HCT116 (cell line): ENCODE results near the gene CCDC3. TPM values are rescaled to one million over a fixed set of nuclear protein-coding genes. Genes with fewer than 3 reads are reported as not detected.

ENCODE experiments used
- ATAC-seq: fragments of 200-7000 bp; cut with Tn5 transposase; 2 replicates; pipeline ENCODE4 v1.9.1; 2020; ENCODE audit warnings: mild to moderate bottlenecking, moderate library complexity
- BruUV-seq: library from RNA; stranded (reverse); fragments of 400-500 nt; replicated peaks from 2 replicates; lab custom pipeline; 2021; lab: Mats Ljungman, UMichigan
- CTCF ChIA-PET: fragments of 300-600 bp; sonication (Branson Sonifier 250); formaldehyde crosslinking; loops from one replicate; lab custom pipeline; 2021; ENCODE audit warnings: antibody characterized with exemption; lab: Charles Lee
- POLR2A ChIA-PET: fragments of 300-600, 350-600 bp; sonication (Branson Sonifier 250); formaldehyde crosslinking; loops from one replicate; lab custom pipeline; 2021; ENCODE audit warnings: antibody characterized with exemption; lab: Charles Lee
- RAD21 ChIA-PET, 2 experiments: fragments of 300-600 bp; sonication (Branson Sonifier 250); formaldehyde crosslinking; loops; one replicate each; lab custom pipeline; 2023; ENCODE audit warnings: low total read pairs in 2 of 2; ENCODE audit not compliant: uncharacterized antibody in 2 of 2, unreplicated experiment in 2 of 2, low non-redundant PET in 1 of 2; lab: Charles Lee
- DNase-seq: peaks from one replicate; pipeline ENCODE4 v3.0.0-alpha.2; 2010; ENCODE audit warnings: low read depth, low spot score
- H2AFZ ChIP-seq: fragments of 200-600 bp; shearing (Covaris generic), sonication (generic); 2 replicates; pipeline ENCODE4 v1.6.1; 2017; ENCODE audit warnings: low read depth, mixed run types, mixed read lengths, antibody characterized with exemption, low read length; ENCODE audit not compliant: poor library complexity, severe bottlenecking
- H3K27ac ChIP-seq: 2 replicates; pipeline ENCODE4 v1.5.1; 2012; ENCODE audit warnings: low read depth, low read length
- H3K27me3 ChIP-seq: fragments of 200-600 bp; sonication (generic); 2 replicates; pipeline ENCODE4 v1.6.1; 2016; ENCODE audit warnings: mixed run types, low read length, mixed read lengths; ENCODE audit not compliant: insufficient read depth
- H3K36me3 ChIP-seq, 2 experiments: fragments of 200-500 bp in 1 of 2; fragments of 200-600 bp in 1 of 2; sonication (Bioruptor generic) in 1 of 2; sonication (generic) in 1 of 2; 2 replicates each; pipeline versions ENCODE4 v1.5.1 to v1.6.1; 2014 to 2016; ENCODE audit warnings: low read length in 2 of 2, inconsistent platforms in 1 of 2, mixed read lengths in 1 of 2, mixed run types in 1 of 2; ENCODE audit not compliant: insufficient read depth in 2 of 2, control insufficient read depth in 1 of 2
- H3K4me1 ChIP-seq, 2 experiments: fragments of 200-600 bp in 1 of 2; sonication (generic) in 1 of 2; 2 replicates each; pipeline versions ENCODE4 v1.5.1 to v1.6.1; 2012 to 2017; ENCODE audit warnings: low read length in 2 of 2, inconsistent platforms in 1 of 2, mild to moderate bottlenecking in 1 of 2, mixed read lengths in 1 of 2, mixed run types in 1 of 2, moderate library complexity in 1 of 2; ENCODE audit not compliant: insufficient read depth in 2 of 2, control insufficient read depth in 1 of 2
- H3K4me2 ChIP-seq: fragments of 200-600 bp; sonication (generic); 2 replicates; pipeline ENCODE4 v1.6.1; 2017; ENCODE audit warnings: mixed run types, low read length, mixed read lengths
- H3K4me3 ChIP-seq, 2 experiments: fragments of 200-600 bp in 1 of 2; sonication (generic) in 1 of 2; replicated peaks in 1 of 2; 2 replicates each; pipeline ENCODE4 v1.5.1; 2011 to 2016; ENCODE audit warnings: low read length in 2 of 2, control low read depth in 1 of 2, low read depth in 1 of 2, mild to moderate bottlenecking in 1 of 2, mixed read lengths in 1 of 2, mixed run types in 1 of 2
- H3K79me2 ChIP-seq: fragments of 200-600 bp; sonication (generic); 2 replicates; pipeline ENCODE4 v1.6.1; 2017; ENCODE audit warnings: mild to moderate bottlenecking, mixed run types, low read length, moderate library complexity, mixed read lengths; ENCODE audit not compliant: insufficient read depth
- H3K9ac ChIP-seq: fragments of 200-600 bp; sonication (generic); 2 replicates; pipeline ENCODE4 v1.6.1; 2016; ENCODE audit warnings: low read length, mixed read lengths
- H3K9me2 ChIP-seq: fragments of 200-600 bp; sonication (generic), shearing (Covaris generic); 2 replicates; pipeline ENCODE4 v1.6.1; 2017; ENCODE audit warnings: mixed run types, mild to moderate bottlenecking, moderate library complexity; ENCODE audit not compliant: insufficient read depth
- H3K9me3 ChIP-seq, 2 experiments: fragments of 200-500 bp in 1 of 2; fragments of 200-600 bp in 1 of 2; sonication (Bioruptor generic) in 1 of 2; sonication (generic) in 1 of 2; 2 replicates each; pipeline ENCODE4 v1.6.1; 2014 to 2017; ENCODE audit warnings: low read length in 2 of 2, mixed read lengths in 2 of 2, inconsistent platforms in 1 of 2, low read depth in 1 of 2, mild to moderate bottlenecking in 1 of 2, mixed run types in 1 of 2, moderate library complexity in 1 of 2; ENCODE audit not compliant: control insufficient read depth in 1 of 2, insufficient read depth in 1 of 2
- H4K20me1 ChIP-seq: fragments of 200-600 bp; sonication (generic), shearing (Covaris generic); 2 replicates; pipeline ENCODE4 v1.6.1; 2017; ENCODE audit warnings: mixed run types, mild to moderate bottlenecking, moderate library complexity; ENCODE audit not compliant: insufficient read depth
- EGR1 ChIP-seq: IDR thresholded peaks from 2 replicates; pipeline ENCODE4 v1.6.1; 2012; ENCODE audit warnings: low read depth
- EZH2 ChIP-seq: fragments of 200-600 bp; sonication (generic); IDR thresholded peaks from 2 replicates; pipeline ENCODE4 v1.6.1; 2017; ENCODE audit warnings: antibody characterized with exemption, mixed run types
- EZH2phosphoT487 ChIP-seq: fragments of 200-600 bp; IDR thresholded peaks from 2 replicates; pipeline ENCODE4 v1.6.1; 2018; ENCODE audit warnings: antibody characterized with exemption, borderline replicate concordance
- POLR2A ChIP-seq: IDR thresholded peaks from 2 replicates; pipeline ENCODE4 v1.7.0; 2011; ENCODE audit warnings: borderline replicate concordance; ENCODE audit not compliant: insufficient read depth, insufficient read length; ENCODE audit errors: extremely low read depth
- POLR2AphosphoS5 ChIP-seq: IDR thresholded peaks from 2 replicates; pipeline ENCODE4 v1.6.1; 2011; ENCODE audit warnings: mild to moderate bottlenecking, low read depth, low read length, moderate library complexity
- SIN3A ChIP-seq: IDR thresholded peaks from 2 replicates; pipeline ENCODE4 v1.6.1; 2012; ENCODE audit warnings: low read depth
- YY1 ChIP-seq: IDR thresholded peaks from 2 replicates; pipeline ENCODE4 v1.6.1; 2011; ENCODE audit warnings: low read length, low read depth, moderate library complexity, mild to moderate bottlenecking; ENCODE audit not compliant: insufficient replicate concordance; ENCODE audit errors: extremely low read depth
- ZFX ChIP-seq: fragments of 450-650 bp; IDR thresholded peaks from 2 replicates; pipeline ENCODE4 v1.6.1; 2017
- intact Hi-C: fragments of 100-400 bp; cut with micrococcal nuclease; formaldehyde crosslinking; loops from 2 replicates; pipeline ENCODE4 v1.10.0; 2022
- total RNA-seq: library from RNA; stranded (reverse); gene quantifications from one replicate; pipeline ENCODE4 v1.2.1, GENCODE V29; 2021; ENCODE audit not compliant: unreplicated experiment
- TF ChIP-seq, protein P1 (sequence below): IDR thresholded peaks from 2 replicates; pipeline ENCODE4 v1.6.1; 2012; ENCODE audit warnings: low read depth
- TF ChIP-seq, protein P2 (sequence below): IDR thresholded peaks from 2 replicates; pipeline ENCODE4 v1.6.1; 2011; ENCODE audit warnings: mild to moderate bottlenecking, low read length, moderate library complexity; ENCODE audit not compliant: insufficient replicate concordance; ENCODE audit errors: extremely low read depth

Gene CCDC3
- total RNA-seq, 1 experiment from 2014 or later: 10.5 TPM

DNA sequence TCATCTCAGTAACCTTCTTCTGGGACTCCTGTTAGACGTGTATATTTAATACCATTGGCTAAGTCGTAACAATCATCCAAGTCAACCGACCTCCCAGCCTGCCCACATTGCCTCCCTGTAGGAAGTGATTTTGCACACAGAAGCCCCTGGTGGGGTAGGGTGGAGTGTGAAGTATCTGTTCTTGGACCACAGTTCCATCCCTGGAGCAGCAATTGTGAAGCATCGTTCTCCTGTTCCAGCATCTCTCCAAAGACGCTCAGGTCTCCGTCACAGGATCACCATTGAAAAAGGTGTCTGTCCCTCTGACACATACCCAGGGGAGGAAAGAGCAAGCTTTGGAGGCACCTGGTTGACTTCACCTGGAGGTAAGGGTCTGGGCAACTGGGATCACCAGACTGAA, 72.9 kb downstream of the CCDC3 start:
- no peak overlapping the region for H2AFZ ChIP-seq
- ATAC-seq (no peak), DNase-seq (no peak)
- no peaks in the 10 kb centered on the region for H3K9me3 ChIP-seq
- H3K9ac ChIP-seq: no peak overlapping the region
- no peaks in the 10 kb centered on the region for H3K79me2 ChIP-seq
- no TSS peak for BruUV-seq
- no peaks in the 10 kb centered on the region for H3K36me3 ChIP-seq
- ChIA-PET CTCF (no interaction called here), POLR2A (no interaction called here), RAD21 (no interaction called here)
- H3K27ac ChIP-seq: no peak overlapping the region
- no peaks in the 10 kb centered on the region for H3K4me1 ChIP-seq
- H3K9me2 ChIP-seq: no peaks in the 10 kb centered on the region
- no peak overlapping the region for H3K4me3 ChIP-seq
- no peak overlapping the region for H3K4me2 ChIP-seq
- H4K20me1 ChIP-seq: no peaks in the 10 kb centered on the region
- no peaks in the 10 kb centered on the region for H3K27me3 ChIP-seq
- TF ChIP-seq YY1 (no peak), EZH2phosphoT487 (no peak), EGR1 (no peak), POLR2A (no peak), SIN3A (no peak), POLR2AphosphoS5 (no peak), EZH2 (no peak), ZFX (no peak)
- TF ChIP-seq, protein P1, sequence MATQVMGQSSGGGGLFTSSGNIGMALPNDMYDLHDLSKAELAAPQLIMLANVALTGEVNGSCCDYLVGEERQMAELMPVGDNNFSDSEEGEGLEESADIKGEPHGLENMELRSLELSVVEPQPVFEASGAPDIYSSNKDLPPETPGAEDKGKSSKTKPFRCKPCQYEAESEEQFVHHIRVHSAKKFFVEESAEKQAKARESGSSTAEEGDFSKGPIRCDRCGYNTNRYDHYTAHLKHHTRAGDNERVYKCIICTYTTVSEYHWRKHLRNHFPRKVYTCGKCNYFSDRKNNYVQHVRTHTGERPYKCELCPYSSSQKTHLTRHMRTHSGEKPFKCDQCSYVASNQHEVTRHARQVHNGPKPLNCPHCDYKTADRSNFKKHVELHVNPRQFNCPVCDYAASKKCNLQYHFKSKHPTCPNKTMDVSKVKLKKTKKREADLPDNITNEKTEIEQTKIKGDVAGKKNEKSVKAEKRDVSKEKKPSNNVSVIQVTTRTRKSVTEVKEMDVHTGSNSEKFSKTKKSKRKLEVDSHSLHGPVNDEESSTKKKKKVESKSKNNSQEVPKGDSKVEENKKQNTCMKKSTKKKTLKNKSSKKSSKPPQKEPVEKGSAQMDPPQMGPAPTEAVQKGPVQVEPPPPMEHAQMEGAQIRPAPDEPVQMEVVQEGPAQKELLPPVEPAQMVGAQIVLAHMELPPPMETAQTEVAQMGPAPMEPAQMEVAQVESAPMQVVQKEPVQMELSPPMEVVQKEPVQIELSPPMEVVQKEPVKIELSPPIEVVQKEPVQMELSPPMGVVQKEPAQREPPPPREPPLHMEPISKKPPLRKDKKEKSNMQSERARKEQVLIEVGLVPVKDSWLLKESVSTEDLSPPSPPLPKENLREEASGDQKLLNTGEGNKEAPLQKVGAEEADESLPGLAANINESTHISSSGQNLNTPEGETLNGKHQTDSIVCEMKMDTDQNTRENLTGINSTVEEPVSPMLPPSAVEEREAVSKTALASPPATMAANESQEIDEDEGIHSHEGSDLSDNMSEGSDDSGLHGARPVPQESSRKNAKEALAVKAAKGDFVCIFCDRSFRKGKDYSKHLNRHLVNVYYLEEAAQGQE: no peak
- TF ChIP-seq, protein P2, sequence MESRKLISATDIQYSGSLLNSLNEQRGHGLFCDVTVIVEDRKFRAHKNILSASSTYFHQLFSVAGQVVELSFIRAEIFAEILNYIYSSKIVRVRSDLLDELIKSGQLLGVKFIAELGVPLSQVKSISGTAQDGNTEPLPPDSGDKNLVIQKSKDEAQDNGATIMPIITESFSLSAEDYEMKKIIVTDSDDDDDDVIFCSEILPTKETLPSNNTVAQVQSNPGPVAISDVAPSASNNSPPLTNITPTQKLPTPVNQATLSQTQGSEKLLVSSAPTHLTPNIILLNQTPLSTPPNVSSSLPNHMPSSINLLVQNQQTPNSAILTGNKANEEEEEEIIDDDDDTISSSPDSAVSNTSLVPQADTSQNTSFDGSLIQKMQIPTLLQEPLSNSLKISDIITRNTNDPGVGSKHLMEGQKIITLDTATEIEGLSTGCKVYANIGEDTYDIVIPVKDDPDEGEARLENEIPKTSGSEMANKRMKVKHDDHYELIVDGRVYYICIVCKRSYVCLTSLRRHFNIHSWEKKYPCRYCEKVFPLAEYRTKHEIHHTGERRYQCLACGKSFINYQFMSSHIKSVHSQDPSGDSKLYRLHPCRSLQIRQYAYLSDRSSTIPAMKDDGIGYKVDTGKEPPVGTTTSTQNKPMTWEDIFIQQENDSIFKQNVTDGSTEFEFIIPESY: no peak
- intact Hi-C loops: no loop called here
